Dedifferentiated amniotic fluid mesenchymal stem cell (primary cell): ENCODE data around the gene RHOXF2B.
"Not testable (repeated sequence)": the region's sequence is repeated elsewhere in the genome, so short reads cannot be mapped to it uniquely, and the experiment has no call there.

Experiments
- DNase-seq: peaks from one replicate; pipeline ENCODE4 v3.0.0-alpha.2; 2016; ENCODE audit errors: extremely low spot score

RHOXF2B gene

DNA sequence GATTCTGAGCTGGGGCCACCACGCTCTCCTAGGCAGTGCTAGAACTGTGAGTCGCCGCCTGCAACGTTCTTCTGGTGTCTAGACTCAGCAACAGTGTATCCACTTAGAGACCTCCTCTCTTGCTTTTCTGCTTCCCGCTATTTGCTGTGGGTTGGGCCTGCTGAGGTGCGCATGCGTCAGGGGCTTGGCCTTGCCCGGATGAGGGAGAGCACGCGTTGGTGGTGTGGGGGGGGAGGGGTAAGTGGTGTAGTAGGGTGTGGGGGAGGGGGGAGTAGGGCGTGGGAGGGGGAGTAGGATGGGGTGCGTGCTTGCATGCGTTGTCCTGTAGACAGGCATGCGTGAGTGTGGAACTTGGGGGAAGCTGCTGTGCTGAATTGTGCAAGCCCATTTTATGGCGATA is at the start of gene RHOXF2B:
TSS of gene RHOXF2B (minus strand) at position 101 of the 400 bp plus-strand sequence. CDS start 138 bp downstream, outside the sequence.
- not testable (repeated sequence) for DNase-seq

DNA sequence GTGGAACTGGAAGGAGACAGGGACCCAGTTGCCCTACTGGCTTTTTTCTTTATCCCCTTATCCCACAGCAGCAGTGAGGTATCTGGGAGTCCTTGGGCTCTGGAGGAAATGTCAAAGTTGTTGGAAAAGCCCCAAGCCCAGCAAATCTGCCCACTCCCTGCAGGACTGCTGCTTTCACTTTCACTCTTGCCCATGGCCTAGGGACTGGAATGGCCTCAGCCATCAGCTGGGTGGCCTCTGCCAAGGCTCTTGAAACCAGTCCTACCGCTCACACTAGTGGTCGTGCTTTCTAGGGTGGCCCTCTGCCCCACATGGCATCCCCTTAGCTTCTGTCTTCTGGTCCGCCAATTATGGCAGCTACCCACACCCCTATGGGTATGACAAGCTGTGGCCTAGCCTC is 48.0 kb upstream of the RHOXF2B start:
- no peak for DNase-seq

DNA sequence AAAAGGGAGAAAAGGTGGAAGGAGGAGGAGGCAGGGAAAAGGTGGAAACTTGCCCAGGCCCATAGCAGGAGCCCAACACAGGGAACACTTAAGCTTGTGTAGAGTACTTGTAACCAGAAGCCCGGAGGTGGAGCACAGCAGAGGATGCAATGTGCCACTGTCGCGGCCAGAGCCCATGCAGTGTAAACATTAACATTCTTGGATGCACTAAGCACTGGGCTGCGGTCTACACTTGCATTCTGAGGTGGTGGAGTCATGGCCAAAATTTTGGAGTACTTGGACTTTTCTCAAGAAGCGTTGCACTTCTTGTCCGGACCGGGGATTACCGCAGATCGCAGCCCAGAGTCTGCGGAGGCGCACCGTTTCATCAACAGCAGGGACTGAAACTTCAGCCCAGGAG is 42.7 kb upstream of the RHOXF2B start:
- no peak for DNase-seq

DNA sequence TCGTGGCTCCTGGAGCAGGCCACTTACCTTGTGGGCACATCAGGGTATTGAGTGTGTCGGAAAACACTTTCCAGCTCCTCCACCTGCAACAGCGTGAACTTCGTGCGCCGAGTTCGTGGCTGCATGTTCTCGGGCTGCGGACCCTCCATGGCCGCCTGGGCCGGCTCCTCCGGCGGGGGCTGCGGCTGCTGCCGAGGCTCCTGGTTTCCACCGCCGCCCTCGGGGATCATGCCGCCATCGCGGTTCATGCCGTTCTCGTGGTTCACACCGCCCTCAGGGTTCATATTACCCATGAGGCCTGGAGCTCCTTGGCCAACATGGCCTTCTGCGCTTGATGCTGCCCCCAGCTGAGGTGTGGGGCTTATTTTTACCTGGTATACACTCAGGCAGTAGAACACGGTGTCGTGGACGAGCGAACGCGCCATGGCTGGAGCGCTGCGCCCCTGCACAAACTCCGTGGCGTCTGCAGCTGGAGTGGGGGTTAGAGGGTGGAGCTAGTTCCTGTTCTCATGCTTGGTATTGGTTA is 38.0 kb upstream of the RHOXF2B start, which contains the start of gene RHOXF1:
TSS of gene RHOXF1 (minus strand) at position 476 of the 526 bp plus-strand sequence. CDS start at position 425, 51 bp downstream.
- DNase-seq, result no peak

DNA sequence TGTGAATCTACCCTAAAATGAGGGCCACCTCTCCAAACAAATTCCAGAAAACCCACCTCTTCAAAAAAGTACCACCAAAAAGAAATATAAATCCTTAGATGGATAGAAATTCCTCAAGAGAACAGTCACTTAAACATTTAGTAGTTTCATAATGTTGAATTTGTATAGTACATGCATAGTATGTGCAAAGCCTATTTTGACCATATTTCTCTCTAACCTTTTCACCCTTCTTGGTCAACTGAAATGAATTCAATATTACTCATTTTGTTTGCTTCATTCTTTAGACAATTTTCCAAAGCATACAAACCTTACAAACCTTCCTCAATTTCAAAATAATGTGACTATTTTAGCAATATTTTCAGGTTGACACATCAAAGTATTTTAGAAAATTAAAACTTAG is 34.1 kb upstream of the RHOXF2B start:
- DNase-seq, result no peak

DNA sequence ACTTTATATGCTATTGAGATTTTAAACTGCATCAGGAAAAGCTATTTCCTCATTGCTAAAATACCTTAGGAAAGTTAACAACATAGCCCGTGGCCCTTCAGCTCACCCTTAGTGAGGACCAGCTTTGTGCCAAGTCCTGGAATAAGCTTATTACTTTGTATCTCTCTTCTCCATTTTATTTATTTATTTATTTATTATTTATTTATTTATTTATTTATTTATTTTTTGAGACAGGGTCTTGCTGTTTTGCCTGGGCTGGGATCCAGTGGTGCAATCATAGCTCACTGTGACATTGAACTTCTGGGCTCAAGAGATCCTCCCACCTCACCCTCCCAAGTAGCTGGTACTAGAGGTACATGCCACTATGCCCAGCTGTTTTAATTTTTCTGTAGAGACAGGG is 31.9 kb upstream of the RHOXF2B start:
- DNase-seq, result no peak

DNA sequence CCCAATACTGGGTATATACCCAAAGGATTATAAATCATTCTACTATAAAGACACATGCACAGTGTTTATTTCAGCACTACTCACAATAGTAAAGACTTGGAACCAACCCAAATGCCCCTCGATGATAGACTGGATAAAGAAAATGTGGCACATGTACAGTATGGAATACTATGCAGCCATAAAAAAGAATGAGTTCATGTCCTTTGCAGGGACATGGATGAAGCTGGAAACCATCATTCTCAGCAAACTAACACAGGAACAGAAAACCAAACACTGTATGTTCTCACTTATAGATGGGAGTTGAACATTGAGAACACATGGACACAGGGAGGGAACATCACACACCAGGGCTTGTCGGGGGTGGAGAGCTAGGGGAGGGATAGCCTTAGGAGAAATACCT is 27.2 kb upstream of the RHOXF2B start:
- DNase-seq, result not testable (repeated sequence)

DNA sequence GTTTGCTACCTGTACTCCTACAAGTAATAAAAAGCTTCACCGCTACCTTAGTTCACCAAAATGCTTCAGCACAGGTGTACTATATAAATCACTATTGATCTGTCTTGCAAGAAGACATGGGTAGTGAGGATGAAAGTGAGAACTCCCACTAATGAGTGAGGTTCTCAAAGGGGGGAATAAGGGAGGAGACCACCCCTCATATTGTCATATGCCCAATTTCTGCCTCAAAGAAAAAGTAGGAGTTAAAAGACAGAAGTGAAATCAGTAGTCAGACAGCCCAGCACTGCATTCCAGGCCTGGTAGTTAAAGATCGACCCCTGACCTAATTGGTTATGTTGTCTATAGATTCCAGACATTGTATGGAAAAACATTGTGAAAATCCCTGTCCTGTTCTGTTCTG is 23.6 kb upstream of the RHOXF2B start:
- DNase-seq, result not testable (repeated sequence)

DNA sequence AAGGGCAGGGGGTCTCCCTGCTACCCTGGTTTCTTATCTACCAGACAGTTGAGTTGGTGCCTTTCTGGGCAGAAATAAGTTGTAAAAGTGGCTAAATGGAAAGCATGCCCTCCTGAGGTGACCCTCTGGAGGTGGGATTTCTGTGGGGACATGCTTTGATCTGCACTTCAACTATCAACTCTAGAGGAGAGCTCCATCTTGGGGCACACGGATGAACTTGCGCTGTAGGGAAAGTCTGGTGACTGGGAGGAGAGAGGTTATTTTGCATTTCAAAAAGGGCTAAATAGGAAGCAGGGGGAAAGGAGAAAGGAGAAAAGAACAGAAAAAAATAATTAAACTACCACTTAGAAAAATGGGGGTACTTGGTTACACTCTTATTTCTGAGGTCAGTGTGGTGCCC is 12.7 kb upstream of the RHOXF2B start:
- DNase-seq, result no peak

DNA sequence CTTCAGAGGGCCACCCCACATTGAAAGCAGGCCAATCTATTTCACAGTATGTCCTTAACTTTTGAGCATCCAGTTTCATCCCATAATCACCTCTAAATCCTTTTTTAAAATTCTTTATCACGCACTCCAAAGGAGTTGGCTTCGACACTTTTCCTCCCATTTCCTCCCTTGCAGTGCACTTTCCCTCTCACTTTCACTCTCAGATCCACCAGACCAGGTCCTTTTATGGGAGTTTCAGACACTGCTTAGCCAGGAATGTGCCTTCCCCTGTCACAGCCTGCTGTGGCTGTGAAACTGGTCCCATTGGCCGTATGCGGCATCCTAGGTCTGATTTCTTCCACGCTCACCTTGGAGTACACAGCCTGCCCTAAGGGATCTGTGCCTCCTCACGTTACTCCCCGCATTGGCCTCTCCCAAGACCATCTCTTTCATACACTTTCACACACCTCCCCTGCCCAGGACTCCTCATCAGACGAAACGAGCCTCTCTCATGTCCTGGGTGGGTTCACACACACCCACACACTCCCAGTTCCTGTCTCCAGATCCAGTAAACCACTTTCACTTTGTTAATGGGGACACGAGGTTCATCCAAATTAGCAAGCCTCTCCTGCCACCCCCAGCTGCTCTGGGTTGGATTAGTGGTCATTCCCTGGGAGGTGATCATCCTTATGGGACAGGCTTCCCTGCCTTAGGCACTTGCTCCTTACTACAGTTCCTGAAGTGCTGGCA is 10.0 kb upstream of the RHOXF2B start:
- DNase-seq, result no peak

DNA sequence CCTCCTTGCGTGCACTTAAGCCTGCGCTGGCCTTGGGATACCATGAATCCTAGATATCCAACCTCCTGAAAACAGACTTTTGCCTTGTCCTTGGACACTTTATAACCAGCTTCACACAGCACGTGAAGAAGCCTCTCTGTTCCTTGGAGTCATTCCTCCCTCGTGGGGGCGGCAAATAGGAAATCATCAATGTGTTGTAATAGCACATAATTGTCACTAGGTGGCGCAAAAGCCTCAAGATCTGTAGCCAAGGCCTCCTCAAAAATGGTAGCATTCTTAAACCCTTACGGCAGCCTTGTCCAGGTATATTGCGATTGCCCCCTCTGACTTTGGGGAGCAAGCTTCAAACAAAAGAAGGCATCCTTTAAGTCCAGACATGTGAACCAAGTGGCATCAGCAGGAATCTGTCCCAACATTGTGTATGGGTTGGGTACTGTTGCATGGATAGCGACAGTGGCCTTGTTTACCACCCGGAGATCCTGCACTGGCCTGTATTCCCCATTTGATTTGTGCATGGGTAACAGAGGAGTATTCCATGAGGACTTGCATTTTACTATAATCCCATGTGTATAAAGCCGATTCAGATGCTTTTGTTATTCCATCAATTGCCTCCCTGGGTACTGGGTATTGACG is 8.2 kb upstream of the RHOXF2B start:
- not testable (repeated sequence) for DNase-seq

DNA sequence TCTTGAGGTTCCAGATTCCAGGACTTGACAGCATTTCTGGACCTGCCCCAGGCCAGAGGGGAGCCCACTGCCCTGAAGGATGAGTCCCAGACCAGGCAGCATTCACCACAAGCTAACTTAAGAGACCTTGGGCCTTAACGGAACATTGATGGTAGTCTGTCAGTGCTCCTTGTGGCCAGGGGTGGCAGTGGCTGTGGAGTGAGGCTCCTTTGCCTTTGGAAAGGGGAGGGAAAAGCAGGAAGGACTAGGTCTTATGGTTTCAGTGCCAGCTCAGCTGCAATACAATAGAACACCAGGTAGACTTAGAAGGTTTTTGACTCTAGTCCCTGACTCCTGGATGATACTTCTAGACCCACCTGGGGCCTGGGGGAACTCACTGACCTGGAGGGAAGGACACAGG is 11.3 kb downstream of the RHOXF2B start:
- DNase-seq, result not testable (repeated sequence)

DNA sequence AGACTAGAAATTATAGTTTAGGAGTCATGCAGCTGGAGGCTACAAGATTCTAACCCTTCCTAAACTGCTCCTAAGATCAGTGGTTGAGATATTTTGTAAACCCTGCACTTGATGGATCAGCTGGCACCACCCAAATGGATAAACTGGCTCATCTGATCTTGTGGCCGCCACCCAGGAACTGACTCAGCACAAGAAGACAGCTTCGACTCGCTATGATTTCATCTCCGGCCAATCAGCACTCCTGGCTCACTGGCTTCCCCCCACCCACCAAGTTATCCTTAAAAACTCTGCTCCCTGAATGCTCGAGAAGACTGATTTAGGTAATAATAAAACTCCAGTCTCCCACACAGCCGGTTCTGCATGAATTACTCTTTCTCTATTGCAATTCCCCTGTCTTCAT is 34.8 kb downstream of the RHOXF2B start:
- not testable (repeated sequence) for DNase-seq

DNA sequence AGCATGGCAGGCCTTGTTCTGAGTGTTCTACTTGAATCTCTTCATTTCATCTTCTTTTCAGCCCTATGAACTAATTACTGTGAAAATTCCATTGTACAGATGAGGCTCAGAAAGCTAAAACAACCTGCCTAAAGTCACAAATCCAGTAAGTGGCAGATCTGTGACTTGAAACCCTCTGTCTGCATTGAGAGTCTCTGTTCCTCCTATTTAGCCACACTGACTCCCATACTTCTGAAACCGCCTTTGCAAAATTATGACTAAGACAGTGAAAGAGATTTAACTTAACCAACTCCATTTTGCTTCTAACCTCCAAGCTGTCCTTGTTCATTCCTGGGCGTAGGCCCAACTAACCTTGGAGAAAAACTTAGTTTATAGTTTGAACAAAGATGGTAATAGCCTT is 35.2 kb downstream of the RHOXF2B start:
- not testable (repeated sequence) for DNase-seq

DNA sequence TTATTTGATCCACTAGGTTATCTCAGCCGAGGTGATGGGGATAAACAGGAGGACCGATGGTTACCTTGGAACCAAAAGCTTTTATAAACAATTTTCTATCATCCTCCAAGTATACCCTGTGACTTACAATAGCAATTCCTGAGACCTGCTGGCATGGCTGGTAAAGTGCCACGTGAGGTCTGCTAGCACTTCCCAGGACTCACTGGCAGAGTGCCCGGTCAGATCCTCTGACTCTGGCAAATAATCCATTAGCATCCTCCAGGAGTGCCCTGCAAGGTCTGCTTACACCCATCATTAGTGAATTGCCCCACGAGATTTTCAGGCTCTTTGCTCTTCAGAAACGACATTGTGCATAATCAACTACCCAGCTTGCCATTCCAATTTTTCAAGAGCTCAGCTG is 37.3 kb downstream of the RHOXF2B start:
- not testable (repeated sequence) for DNase-seq

DNA sequence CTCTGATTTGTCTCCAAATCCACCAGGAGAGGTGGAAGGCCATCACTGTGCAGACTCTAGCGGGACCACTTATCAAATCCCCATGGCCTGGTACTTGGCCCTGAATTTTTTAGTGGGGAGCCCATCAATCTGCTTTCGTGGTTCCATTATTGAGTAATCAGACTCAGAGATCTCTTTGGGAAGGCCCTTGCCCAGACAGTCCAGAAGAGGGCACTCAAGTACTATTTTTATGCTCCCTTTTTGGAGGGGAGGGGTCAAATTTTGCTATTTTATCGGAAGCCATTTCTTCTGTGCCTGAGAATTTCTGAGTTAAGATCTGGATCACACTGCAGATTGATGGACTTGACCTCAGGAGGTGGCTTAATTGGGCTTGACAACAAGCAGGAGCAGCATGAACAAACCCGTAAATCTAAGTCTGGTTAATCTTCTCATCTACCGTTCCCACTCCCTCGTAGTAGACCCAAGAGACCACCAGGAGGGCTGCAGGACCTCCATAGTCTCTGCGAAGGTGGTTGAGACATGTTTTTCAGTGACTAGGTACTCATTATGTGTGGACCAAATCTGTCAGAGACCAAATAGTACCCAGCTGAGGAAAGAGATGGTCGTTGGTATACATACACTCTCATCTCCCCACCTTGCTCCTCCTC is 38.3 kb downstream of the RHOXF2B start:
- DNase-seq, result not testable (repeated sequence)

DNA sequence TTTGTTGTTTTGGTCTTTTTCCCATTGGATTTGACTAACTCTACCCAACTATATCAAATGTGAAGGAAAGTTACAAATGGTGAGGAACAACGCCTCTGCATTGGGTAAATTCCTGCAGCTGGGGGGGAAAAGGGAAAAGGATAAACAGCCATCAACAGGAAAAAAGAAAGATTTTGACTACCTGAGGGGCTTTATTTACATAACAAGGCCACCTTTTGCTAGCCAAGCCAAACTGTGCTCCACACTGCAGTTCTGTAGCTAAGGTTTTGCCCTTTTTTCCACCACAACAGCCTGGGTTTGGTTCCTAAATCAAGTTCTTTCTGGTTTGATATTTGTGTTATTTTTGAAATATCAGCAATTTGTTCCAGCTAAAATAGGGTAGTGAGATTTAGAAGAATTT is 40.8 kb downstream of the RHOXF2B start:
- no peak for DNase-seq

DNA sequence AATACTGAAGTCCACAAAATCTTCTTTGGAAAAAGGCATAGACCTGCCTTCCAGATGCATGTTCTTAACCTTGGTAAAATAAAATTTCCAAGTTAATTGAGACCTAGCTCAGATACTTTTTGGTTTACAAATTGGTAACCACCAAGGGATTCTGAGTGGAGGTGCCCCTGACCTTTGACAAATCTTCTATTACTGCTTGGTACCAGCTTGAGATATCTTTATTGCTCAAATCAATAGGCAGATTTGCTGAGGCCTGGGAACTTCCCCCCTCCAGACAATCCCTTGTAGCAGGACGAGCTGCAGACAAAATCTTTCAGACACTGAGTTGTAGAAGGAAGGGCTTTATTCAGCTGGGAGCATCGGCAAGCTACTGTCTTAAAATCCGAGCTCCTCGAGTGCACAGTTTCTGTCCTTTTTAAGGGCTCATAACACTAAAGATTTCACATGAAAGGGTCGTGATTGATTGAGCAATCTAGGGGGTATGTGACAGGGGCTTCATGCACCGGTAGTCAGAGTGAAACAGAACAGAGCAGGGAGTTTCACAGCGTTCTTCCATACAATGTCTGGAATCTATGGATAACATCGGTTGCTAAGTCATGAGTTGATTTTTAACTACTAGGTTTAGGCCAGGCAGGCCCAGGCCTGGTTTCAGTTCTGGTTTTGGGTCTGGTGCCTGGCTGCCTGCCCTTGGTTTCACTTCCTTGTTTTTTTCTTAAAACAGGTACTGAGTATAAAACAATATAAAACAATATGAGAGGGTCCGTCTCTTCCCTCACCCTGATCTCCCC is 41.8 kb downstream of the RHOXF2B start:
- DNase-seq, result not testable (repeated sequence)

DNA sequence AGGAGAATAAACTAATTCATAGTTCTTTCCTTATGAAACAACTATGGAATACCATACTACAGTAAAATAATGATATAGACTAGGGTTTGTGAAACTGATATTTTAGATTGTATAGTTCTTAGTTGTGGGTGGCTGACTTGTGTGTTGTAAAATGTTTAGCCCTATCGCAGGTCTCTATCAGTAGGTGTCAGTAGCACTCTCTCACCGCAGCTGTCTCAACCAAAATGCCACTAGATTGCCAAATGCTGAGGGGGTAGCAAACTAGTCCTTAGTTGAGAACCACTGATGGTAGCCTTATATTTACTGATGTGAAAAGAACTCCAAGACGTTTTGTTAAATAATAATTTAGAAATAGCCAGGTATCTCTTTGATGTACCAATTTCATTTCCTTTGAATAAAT is 48.1 kb downstream of the RHOXF2B start:
- DNase-seq, result no peak

DNA sequence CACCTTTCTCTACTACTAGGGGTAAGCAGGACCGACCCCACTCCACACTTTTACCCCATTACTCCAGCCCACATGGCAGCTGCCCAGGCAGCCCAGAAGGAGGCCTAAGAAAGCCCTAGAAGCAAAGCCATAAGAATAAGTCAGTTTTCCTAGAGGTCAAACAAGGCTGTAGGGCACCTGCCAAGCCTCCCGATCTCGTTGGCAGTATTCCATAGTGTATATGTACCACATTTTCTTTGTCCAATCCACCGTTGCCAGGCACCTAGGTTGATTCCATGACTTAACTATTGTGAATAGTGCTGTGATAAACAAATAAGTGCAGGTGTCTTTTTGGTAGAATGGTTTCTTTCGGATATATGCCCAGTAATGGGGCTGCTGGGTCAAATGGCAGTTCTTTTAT is 54.2 kb downstream of the RHOXF2B start:
- no peak for DNase-seq

DNA sequence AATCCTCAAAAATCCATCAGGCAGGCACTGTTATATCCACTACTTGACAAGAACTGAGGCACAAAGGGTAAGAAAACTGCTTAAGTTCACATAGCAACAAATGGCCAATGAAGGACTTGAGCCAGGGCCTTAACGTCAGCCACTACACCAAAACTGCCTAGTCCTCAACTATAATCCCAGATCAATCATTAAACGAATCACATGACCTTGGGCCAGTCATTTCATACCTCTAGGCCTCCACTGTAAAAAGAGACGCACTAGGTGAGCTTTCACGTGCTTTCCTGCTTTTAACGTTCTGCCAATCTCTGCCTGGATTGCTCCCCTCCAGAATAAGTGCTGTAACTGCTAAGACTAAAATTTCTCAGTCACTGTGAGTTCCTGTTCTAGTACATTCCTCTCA is 54.7 kb downstream of the RHOXF2B start:
- no peak for DNase-seq
